H7 (cell line): ENCODE measurements around the gene PTGIS. TPM values are rescaled to one million over a fixed set of nuclear protein-coding genes. Genes with fewer than 3 reads are reported as not detected.

ENCODE experiments used
- DNase-seq: peaks from one replicate; pipeline ENCODE4 v3.0.0; 2012
- H3K27me3 ChIP-seq: 2 replicates; pipeline ENCODE4 v1.6.0; 2011; ENCODE audit warnings: mild to moderate bottlenecking, low read length; ENCODE audit not compliant: control insufficient read depth, insufficient read depth
- H3K36me3 ChIP-seq: replicated peaks from 2 replicates; pipeline ENCODE4 v1.5.1; 2011; ENCODE audit warnings: low read length; ENCODE audit not compliant: control insufficient read depth, insufficient read depth
- H3K4me3 ChIP-seq: 2 replicates; pipeline ENCODE4 v1.5.1; 2011; ENCODE audit warnings: low read depth, mild to moderate bottlenecking, control low read depth, low read length, moderate library complexity; ENCODE audit not compliant: insufficient read depth
- total RNA-seq: library from RNA; depleted of rRNA; stranded (reverse); fragments of >200 nt; shearing (Covaris generic); gene quantifications from 2 replicates; pipeline ENCODE4 v1.2.3, GENCODE V29; 2014

PTGIS gene
- total RNA-seq, 1 experiment from 2014 or later: 14.3 TPM

- DNase-seq: no peak
- peaks cover 18% of the 10 kb centered on the region for H3K36me3 ChIP-seq
- no peaks in the 10 kb centered on the region for H3K27me3 ChIP-seq
- no peak overlapping the region for H3K4me3 ChIP-seq
Observed at GRCh38 chr20:49543071-49543857, 24.7 kb downstream of the PTGIS start.

- Histone ChIP-seq H3K27me3 (no peaks in the 10 kb centered on the region), H3K36me3 (peaks cover 18% of the 10 kb centered on the region), H3K4me3 (no peak overlapping the region)
- DNase-seq: no peak
Observed at GRCh38 chr20:49542514-49542991, 25.4 kb downstream of the PTGIS start.

GRCh38 chr20:49541733-49542513 is 26.0 kb downstream of the PTGIS start:
- peak; percentile 87 for DNase-seq
- no peak overlapping the region for H3K4me3 ChIP-seq
- peaks cover 18% of the 10 kb centered on the region for H3K36me3 ChIP-seq
- no peaks in the 10 kb centered on the region for H3K27me3 ChIP-seq

GRCh38 chr20:49540687-49541435 is 27.1 kb downstream of the PTGIS start:
- H3K36me3 ChIP-seq: peaks cover 11% of the 10 kb centered on the region
- no peak for DNase-seq
- no peaks in the 10 kb centered on the region for H3K27me3 ChIP-seq

GRCh38 chr20:49540232-49540620 is 27.7 kb downstream of the PTGIS start:
- Histone ChIP-seq H3K4me3 (no peak overlapping the region), H3K27me3 (no peaks in the 10 kb centered on the region), H3K36me3 (peaks cover 6% of the 10 kb centered on the region)
- no peak for DNase-seq

More at GRCh38 chr20:49540687-49541435, 27.1 kb downstream of the PTGIS start:
- H3K4me3 ChIP-seq: no peak overlapping the region

- H3K4me3 ChIP-seq: no peak overlapping the region
- no peaks in the 10 kb centered on the region for H3K27me3 ChIP-seq
- peaks cover 6% of the 10 kb centered on the region for H3K36me3 ChIP-seq
- no peak for DNase-seq
Observed at GRCh38 chr20:49539481-49540231, 28.3 kb downstream of the PTGIS start.

GRCh38 chr20:49538950-49539349 is 29.0 kb downstream of the PTGIS start:
- H3K4me3 ChIP-seq: no peak overlapping the region
- H3K27me3 ChIP-seq: no peaks in the 10 kb centered on the region
- DNase-seq: no peak
- peaks cover 6% of the 10 kb centered on the region for H3K36me3 ChIP-seq

- Histone ChIP-seq H3K36me3 (peaks cover 2% of the 10 kb centered on the region), H3K4me3 (no peak overlapping the region), H3K27me3 (no peaks in the 10 kb centered on the region)
- DNase-seq: peak; percentile 82
Observed at GRCh38 chr20:49534255-49534712, 33.7 kb downstream of the PTGIS start.

GRCh38 chr20:49532285-49532946 is 35.5 kb downstream of the PTGIS start:
- DNase-seq: no peak
- H3K36me3 ChIP-seq: no peaks in the 10 kb centered on the region; the same call in 1 of the 2 replicates
- no peaks in the 10 kb centered on the region for H3K27me3 ChIP-seq
- no peak overlapping the region for H3K4me3 ChIP-seq

GRCh38 chr20:49529470-49529869 is 38.5 kb downstream of the PTGIS start:
- Histone ChIP-seq H3K4me3 (no peak overlapping the region), H3K27me3 (no peaks in the 10 kb centered on the region), H3K36me3 (no peaks in the 10 kb centered on the region)
- DNase-seq: no peak

GRCh38 chr20:49526568-49526967 is 41.4 kb downstream of the PTGIS start:
- Histone ChIP-seq H3K4me3 (no peak overlapping the region), H3K27me3 (no peaks in the 10 kb centered on the region), H3K36me3 (peaks cover 3% of the 10 kb centered on the region)
- DNase-seq: no peak

- H3K27me3 ChIP-seq: no peaks in the 10 kb centered on the region
- no peak for DNase-seq
Observed at GRCh38 chr20:49526056-49526455, 41.9 kb downstream of the PTGIS start.

GRCh38 chr20:49523767-49524360 is 44.1 kb downstream of the PTGIS start:
- Histone ChIP-seq H3K27me3 (no peaks in the 10 kb centered on the region), H3K36me3 (peaks cover 3% of the 10 kb centered on the region), H3K4me3 (no peak overlapping the region)
- no peak for DNase-seq

More at GRCh38 chr20:49526056-49526455, 41.9 kb downstream of the PTGIS start:
- Histone ChIP-seq H3K36me3 (peaks cover 3% of the 10 kb centered on the region), H3K4me3 (no peak overlapping the region)
